ENCODE results near the gene AK4. TPM values are rescaled to one million over a fixed set of nuclear protein-coding genes. Genes with fewer than 3 reads are reported as not detected.

Gene AK4
- total and polyA plus RNA-seq, 2 donors from 2014 or later, result 47.6 to 131 TPM

DNA sequence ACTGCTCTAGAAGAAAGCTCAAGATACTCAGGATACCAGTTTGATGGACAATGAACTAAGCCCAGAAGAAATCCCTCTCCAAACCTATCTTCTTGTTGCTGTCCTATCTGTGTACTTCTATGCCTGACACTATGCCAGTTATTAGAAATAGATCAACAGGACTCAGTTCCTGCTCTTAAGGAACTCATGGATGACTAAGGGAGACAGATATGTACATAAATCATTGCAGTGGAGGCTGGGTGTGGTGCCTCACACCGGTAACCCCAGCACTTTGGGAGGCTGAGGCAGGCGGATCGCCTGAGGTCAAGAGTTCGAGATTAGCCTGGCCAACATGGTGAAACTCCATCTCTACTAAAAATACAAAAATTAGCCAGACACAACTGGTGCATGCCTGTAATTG is 42.4 kb upstream of the AK4 start:
- Histone ChIP-seq H3K36me3 (ENCODE audit: control insufficient read depth in 2 of 3, insufficient read depth in 3 of 3, low read length in 3 of 3) (no peaks in the 10 kb centered on the region), H3K9ac (ENCODE audit: low read length in 3 of 3) (no peak overlapping the region), H3K27ac (ENCODE audit: low read depth in 2 of 2, low read length in 2 of 2) (no peak overlapping the region), H3K4me3 (ENCODE audit: low read length in 3 of 3) (no peak overlapping the region), H3K27me3 (ENCODE audit: control insufficient read depth, insufficient read depth, low read length) (no peaks in the 10 kb centered on the region), H3K4me1 (ENCODE audit: control insufficient read depth in 2 of 3, insufficient read depth in 2 of 3, low read depth in 1 of 3, low read length in 3 of 3) (no peaks in the 10 kb centered on the region), H3K9me3 (ENCODE audit: control insufficient read depth in 2 of 3, insufficient read depth in 1 of 3, low read length in 3 of 3) (no peaks in the 10 kb centered on the region)
- intact Hi-C loops (cut with DNase I), result no loop called here
- TF ChIP-seq, protein P1, sequence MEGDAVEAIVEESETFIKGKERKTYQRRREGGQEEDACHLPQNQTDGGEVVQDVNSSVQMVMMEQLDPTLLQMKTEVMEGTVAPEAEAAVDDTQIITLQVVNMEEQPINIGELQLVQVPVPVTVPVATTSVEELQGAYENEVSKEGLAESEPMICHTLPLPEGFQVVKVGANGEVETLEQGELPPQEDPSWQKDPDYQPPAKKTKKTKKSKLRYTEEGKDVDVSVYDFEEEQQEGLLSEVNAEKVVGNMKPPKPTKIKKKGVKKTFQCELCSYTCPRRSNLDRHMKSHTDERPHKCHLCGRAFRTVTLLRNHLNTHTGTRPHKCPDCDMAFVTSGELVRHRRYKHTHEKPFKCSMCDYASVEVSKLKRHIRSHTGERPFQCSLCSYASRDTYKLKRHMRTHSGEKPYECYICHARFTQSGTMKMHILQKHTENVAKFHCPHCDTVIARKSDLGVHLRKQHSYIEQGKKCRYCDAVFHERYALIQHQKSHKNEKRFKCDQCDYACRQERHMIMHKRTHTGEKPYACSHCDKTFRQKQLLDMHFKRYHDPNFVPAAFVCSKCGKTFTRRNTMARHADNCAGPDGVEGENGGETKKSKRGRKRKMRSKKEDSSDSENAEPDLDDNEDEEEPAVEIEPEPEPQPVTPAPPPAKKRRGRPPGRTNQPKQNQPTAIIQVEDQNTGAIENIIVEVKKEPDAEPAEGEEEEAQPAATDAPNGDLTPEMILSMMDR (IDR thresholded peaks at IDR 0.05; ENCODE audit: borderline replicate concordance, extremely low read depth, insufficient read depth), result no peak
- no peak for FAIRE-seq
- no peak for DNase-seq

DNA sequence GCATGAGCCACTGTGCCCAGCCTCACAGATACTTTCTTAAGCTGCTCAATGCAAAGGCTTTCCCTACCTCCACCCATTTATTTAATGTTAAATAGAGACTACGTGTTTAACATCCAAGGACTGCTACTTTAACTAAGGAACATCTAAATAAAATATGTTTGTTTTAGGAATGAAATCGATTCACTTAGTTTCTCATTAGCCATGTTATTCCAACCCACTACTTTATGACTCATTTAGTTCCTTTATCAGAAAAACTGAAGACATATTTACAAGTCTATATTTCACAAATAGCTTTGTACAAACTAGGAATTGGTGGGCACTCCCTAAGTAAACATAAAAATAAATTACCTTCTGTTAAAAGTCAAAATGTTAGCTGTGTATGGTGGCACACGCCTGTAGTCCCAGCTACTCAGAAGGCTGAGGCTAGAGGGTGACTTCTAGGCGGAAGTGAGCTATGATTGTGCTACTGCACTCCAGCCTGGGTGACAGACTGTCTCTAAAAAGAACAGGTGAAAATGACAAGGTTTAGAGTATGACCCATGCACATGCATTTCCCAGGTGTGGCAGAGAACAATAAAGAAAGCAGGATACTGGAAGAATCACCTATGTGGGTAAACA is 39.9 kb upstream of the AK4 start:
- Histone ChIP-seq H3K27me3 (ENCODE audit: control insufficient read depth, insufficient read depth, low read length) (no peaks in the 10 kb centered on the region), H3K9me3 (ENCODE audit: control insufficient read depth in 2 of 3, insufficient read depth in 1 of 3, low read length in 3 of 3) (no peaks in the 10 kb centered on the region), H3K9ac (ENCODE audit: low read length in 3 of 3) (no peak overlapping the region), H3K27ac (ENCODE audit: low read depth in 2 of 2, low read length in 2 of 2) (no peak overlapping the region), H3K4me1 (ENCODE audit: control insufficient read depth in 2 of 3, insufficient read depth in 2 of 3, low read depth in 1 of 3, low read length in 3 of 3) (no peaks in the 10 kb centered on the region), H3K36me3 (ENCODE audit: control insufficient read depth in 2 of 3, insufficient read depth in 3 of 3, low read length in 3 of 3) (no peaks in the 10 kb centered on the region), H3K4me3 (ENCODE audit: low read length in 3 of 3) (no peak overlapping the region)
- TF ChIP-seq, protein P1 (IDR thresholded peaks at IDR 0.05; ENCODE audit: borderline replicate concordance, extremely low read depth, insufficient read depth), result no peak
- FAIRE-seq, result no peak
- no peak for DNase-seq
- intact Hi-C loops (cut with DNase I), result no loop called here

DNA sequence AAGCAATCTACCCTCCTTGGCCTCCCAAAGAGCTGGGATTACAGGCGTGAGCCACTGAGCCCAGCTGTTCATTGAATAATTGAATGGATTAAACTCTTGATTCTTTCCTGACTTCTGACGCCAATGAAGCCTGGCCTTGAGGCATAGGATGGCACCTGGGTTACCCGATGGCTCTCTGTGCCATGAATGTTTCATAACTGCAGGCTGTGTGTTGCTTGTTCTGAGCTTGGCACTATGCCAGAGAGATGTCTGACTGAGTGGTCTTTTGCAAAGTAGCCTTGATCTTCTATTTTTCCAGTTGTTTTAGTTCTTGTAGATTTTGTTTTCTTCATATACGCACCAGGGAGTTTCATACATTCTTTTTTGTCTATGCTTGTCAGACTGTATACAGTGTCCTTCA is 38.5 kb upstream of the AK4 start:
- Histone ChIP-seq H3K9me3 (ENCODE audit: control insufficient read depth in 2 of 3, insufficient read depth in 1 of 3, low read length in 3 of 3) (no peaks in the 10 kb centered on the region), H3K27ac (ENCODE audit: low read depth in 2 of 2, low read length in 2 of 2) (no peak overlapping the region), H3K36me3 (ENCODE audit: control insufficient read depth in 2 of 3, insufficient read depth in 3 of 3, low read length in 3 of 3) (no peaks in the 10 kb centered on the region), H3K27me3 (ENCODE audit: control insufficient read depth, insufficient read depth, low read length) (no peaks in the 10 kb centered on the region), H3K4me1 (ENCODE audit: control insufficient read depth in 2 of 3, insufficient read depth in 2 of 3, low read depth in 1 of 3, low read length in 3 of 3) (no peaks in the 10 kb centered on the region), H3K9ac (ENCODE audit: low read length in 3 of 3) (no peak overlapping the region), H3K4me3 (ENCODE audit: low read length in 3 of 3) (no peak overlapping the region)
- intact Hi-C loops (cut with DNase I), result no loop called here
- TF ChIP-seq, protein P1 (IDR thresholded peaks at IDR 0.05; ENCODE audit: borderline replicate concordance, extremely low read depth, insufficient read depth), result no peak
- FAIRE-seq (no peak), DNase-seq (no peak)

DNA sequence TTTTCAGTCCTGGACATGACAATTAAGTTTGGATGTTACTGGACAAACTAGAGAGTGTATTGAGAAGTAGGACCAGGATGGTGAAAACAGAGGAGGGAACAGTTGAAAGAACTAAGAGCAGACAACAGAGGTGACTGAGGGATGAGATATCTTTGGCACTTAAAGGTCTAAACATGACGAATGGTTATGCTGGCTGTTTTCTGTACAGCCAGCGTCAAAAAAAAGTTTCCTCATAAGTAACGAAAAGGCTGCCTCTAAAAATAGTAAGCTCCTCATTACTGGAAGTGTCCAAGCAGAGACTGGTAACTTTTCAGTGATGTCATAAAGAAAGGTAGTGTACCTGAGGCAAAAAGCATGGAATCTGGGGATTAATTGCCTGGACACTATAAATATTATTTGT is 35.2 kb upstream of the AK4 start:
- intact Hi-C loops (cut with DNase I), result no loop called here
- DNase-seq (no peak), FAIRE-seq (no peak)
- no peak overlapping the region for H3K9ac ChIP-seq (ENCODE audit: low read length in 3 of 3)
- TF ChIP-seq, protein P1 (IDR thresholded peaks at IDR 0.05; ENCODE audit: borderline replicate concordance, extremely low read depth, insufficient read depth), result no peak
- no peak overlapping the region for H3K27ac ChIP-seq (ENCODE audit: low read depth in 2 of 2, low read length in 2 of 2)
- H3K4me3 ChIP-seq (ENCODE audit: low read length in 3 of 3), result no peak overlapping the region
- H3K36me3 ChIP-seq (ENCODE audit: control insufficient read depth in 2 of 3, insufficient read depth in 3 of 3, low read length in 3 of 3), result no peaks in the 10 kb centered on the region
- H3K27me3 ChIP-seq (ENCODE audit: control insufficient read depth, insufficient read depth, low read length), result no peaks in the 10 kb centered on the region
- H3K9me3 ChIP-seq (ENCODE audit: control insufficient read depth in 2 of 3, insufficient read depth in 1 of 3, low read length in 3 of 3), result no peaks in the 10 kb centered on the region
- H3K4me1 ChIP-seq (ENCODE audit: control insufficient read depth in 2 of 3, insufficient read depth in 2 of 3, low read depth in 1 of 3, low read length in 3 of 3), result no peaks in the 10 kb centered on the region

All from kidney (tissue), 14 donors.